Urinary bladder (tissue), 4 donors: ENCODE data around the gene LPCAT1. TPM values are rescaled to one million over a fixed set of nuclear protein-coding genes. Genes with fewer than 3 reads are reported as not detected.

Experiments used
- DNase-seq: peaks from one replicate; pipeline ENCODE4 v3.0.0-alpha.2; 2015; ENCODE audit errors: extremely low spot score
- H3K27ac ChIP-seq: one replicate; pipeline ENCODE4 v1.5.1; 2013; ENCODE audit warnings: low read depth, mild to moderate bottlenecking, moderate library complexity
- H3K36me3 ChIP-seq: one replicate; pipeline ENCODE4 v1.6.1; 2013; ENCODE audit warnings: mild to moderate bottlenecking, moderate library complexity; ENCODE audit not compliant: insufficient read depth
- H3K4me1 ChIP-seq: one replicate; pipeline ENCODE4 v1.6.1; 2013; ENCODE audit warnings: mild to moderate bottlenecking, moderate library complexity; ENCODE audit not compliant: insufficient read depth
- H3K4me3 ChIP-seq: one replicate; pipeline ENCODE4 v1.5.1; 2013; ENCODE audit warnings: low read depth, low read length
- WGBS: extraction: QIAGEN DNeasy Blood & Tissue Kit; methylation state at CpG from one replicate; pipeline ENCODE4 v1.1.7; 2013; 5-methylcytosine and 5-hydroxymethylcytosine counted together
- polyA plus RNA-seq: library from polyadenylated mRNA; stranded (reverse); fragments of 200-250 nt; gene quantifications from one replicate; pipeline ENCODE4 v1.2.3, GENCODE V29; 2013
- total RNA-seq: library from RNA; depleted of rRNA; stranded (reverse); fragments of >200 nt; gene quantifications from one replicate; pipeline ENCODE4 v1.2.3, GENCODE V29; 2014
- donor health status: healthy with polysubstance abuse.
- donor health status: healthy.

The LPCAT1 gene
- total and polyA plus RNA-seq, 2 donors: 31.4 to 32.9 TPM

GRCh38 chr5:1488882-1489680 is 34.7 kb downstream of the LPCAT1 start:
- 72% methylated on average over 14 of the region's 14 CpGs for WGBS
- H3K4me1 ChIP-seq: no peaks in the 10 kb centered on the region
- DNase-seq: no peak
- H3K36me3 ChIP-seq: peaks cover 2% of the 10 kb centered on the region
- no peak overlapping the region for H3K4me3 ChIP-seq
- H3K27ac ChIP-seq: no peak overlapping the region

DNA sequence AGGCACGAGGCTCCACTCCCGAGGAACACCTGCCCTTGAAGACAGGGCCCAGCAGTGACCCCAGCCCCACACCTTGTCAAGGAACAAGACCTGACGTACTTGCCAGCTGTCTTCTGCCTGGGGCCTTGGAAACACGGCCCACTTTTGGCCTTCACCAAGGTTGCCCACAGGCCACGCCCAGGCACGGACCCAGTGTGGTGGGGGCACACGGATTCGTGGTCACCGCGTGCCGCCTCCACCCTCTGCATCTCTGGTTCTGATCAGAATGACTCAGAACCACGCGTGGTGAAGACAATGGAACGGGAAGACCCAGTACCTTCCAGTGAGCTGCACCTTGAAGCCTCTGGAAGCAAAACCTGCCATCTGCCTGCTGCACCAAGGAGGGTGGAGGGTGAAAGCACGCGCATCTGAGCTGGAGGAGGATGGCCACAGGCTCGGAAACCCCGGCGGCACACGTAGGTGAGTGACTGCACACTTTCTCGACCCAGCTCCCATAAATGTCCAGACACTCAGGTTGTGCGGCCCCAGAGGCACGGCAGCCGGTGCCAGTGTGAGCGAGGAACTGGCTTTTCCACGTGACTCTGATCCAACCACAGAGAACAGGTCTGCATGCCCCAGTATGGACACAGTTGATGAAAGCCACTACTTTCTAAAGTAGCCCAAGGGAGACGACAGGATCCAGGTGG is 36.5 kb downstream of the LPCAT1 start:
- 91% methylated on average over 27 of the region's 27 CpGs for WGBS
- peaks cover 2% of the 10 kb centered on the region for H3K36me3 ChIP-seq

DNA sequence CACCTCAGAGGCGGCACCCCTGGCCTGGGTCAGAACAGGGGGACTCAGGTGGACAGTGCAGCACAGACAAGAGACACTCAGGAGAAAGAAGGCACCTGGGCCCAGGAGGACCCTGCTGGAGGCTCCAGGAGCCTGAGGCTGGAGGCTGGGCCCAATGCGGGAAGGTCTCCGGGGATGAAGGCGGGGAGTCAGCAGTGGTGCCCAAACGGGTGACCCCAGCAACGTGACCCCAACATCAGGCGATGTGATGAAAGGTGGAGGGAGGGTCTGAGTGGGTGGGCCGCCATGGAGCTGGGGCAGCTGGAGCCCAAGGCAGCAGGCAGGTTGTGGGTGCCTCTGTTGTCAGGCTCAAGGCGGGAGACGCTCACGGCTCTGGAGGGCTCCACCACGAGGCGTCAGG is 37.5 kb downstream of the LPCAT1 start:
- no peaks in the 10 kb centered on the region for H3K4me1 ChIP-seq
- no peak for DNase-seq
- H3K27ac ChIP-seq: no peak overlapping the region
- H3K36me3 ChIP-seq: peaks cover 2% of the 10 kb centered on the region
- WGBS: 94% methylated on average over 13 of the region's 13 CpGs
- H3K4me3 ChIP-seq: no peak overlapping the region

More for the DNA sequence above, 36.5 kb downstream of the LPCAT1 start:
- no peak for DNase-seq
- Histone ChIP-seq H3K4me3 (no peak overlapping the region), H3K27ac (no peak overlapping the region), H3K4me1 (no peaks in the 10 kb centered on the region)

DNA sequence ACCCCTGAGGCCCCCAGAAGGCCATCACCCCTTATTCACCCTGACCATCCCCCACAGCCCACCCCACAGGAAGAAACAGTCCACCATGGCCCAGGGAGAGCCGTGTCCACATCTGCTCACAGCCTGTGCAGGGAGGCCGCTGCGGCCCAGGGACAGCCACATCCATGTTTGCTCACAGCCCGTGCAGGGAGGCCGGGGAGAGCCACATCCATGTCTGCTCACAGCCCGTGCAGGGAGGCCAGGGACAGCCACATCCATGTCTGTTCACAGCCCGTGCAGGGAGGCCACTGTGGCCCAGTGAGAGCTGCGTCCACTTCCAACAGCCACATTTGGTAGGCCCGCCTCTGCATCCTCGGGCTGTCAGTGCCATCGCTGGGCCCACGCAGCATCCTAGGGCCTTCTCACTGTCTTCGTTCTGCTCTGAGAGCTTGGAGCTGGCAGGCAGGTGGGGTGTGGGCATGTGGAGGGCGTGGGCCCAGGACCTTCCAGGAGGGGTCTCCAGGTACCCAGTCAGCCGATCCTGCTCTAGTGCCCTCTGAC is 38.1 kb downstream of the LPCAT1 start:
- DNase-seq: no peak
- Histone ChIP-seq H3K4me1 (no peaks in the 10 kb centered on the region), H3K36me3 (peaks cover 2% of the 10 kb centered on the region), H3K27ac (no peak overlapping the region), H3K4me3 (no peak overlapping the region)
- WGBS: 92% methylated on average over 15 of the region's 15 CpGs

DNA sequence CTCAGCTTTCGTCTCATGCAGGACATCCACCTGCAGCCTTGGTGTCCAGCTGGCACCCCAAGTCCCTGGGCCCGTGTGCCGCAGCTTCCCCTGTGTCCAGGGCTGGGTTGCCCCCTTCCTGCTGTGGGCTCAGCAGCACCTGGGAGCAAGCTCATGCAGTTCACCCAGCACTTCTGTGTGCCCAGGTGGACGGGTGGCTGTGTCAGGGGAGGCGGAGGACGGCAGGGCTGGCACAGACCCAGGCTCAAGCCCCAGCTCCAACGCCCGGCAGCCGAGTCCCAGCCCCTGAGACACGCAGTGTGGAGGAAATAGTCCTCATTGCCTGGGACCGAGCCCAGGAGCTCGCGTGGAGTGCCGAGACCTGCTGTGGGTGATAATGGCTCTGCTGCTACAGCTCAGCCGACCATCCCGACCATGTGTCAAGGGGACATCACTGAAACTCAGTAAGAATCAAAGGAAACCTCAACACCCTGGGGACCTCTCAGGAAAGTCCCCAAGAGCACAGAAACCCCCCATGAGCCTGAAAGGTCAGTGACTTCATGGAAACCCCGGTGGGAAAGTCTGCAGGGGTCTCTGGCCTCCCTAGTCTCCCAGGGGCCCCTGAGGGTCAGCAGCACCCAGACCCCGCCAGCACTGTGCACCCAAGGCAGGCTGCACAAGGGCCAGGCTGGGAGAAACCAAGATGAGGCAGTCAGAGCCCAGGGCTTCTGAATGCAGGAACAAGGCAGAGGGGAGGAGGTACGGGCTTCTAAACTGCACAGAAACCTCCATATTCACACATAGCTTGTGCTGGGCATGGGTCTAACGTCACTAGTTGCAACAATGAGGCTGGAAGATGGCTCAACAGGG is 38.8 kb downstream of the LPCAT1 start:
- Histone ChIP-seq H3K4me1 (no peaks in the 10 kb centered on the region), H3K4me3 (no peak overlapping the region), H3K36me3 (peaks cover 2% of the 10 kb centered on the region), H3K27ac (no peak overlapping the region)
- 83% methylated on average over 20 of the region's 20 CpGs for WGBS
- DNase-seq: no peak

DNA sequence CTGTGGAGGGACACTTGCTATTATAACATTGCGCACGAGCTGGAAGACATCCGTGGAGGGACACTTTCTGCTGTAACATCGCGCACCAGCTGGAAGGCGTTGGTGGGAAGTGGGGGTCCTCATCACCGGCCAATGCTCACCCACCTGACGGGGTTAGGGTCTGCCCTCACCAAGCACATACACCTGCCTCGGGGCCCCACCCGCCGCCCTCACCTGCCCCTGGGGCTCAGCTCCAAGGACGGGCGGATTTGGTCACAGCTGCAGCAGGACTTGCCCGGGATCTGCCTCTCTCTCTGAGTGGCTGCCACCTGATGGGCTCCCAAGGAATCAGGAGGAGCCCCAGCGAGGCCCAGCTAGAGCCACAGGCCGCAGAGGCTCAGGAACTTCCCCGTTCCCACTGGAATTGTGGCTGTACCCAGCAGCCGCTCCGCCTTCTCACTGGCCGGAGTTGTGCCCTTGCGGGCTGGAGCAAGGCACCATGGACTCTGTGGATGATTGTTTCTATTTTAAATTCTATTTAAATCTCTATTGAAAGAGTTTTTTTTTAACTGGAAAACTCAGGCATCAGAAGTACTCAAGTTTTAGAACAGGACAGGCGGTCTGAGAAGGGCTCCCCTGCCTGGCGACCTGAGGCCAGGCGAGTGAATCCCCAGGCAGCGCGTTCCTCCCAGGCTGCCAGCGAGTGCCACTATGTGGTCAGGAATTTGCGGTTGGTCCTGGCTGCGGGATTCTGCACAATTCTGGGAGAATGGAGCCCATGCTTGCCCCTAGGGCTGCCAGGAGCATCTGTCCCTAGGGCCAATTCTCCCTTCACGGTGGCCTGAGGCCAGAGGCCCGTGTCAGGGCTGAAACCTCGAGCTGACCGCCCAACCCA is 39.7 kb downstream of the LPCAT1 start:
- H3K27ac ChIP-seq: no peak overlapping the region
- H3K4me1 ChIP-seq: no peaks in the 10 kb centered on the region
- 93% methylated on average over 33 of the region's 33 CpGs for WGBS
- H3K36me3 ChIP-seq: no peaks in the 10 kb centered on the region
- DNase-seq: no peak
- no peak overlapping the region for H3K4me3 ChIP-seq

DNA sequence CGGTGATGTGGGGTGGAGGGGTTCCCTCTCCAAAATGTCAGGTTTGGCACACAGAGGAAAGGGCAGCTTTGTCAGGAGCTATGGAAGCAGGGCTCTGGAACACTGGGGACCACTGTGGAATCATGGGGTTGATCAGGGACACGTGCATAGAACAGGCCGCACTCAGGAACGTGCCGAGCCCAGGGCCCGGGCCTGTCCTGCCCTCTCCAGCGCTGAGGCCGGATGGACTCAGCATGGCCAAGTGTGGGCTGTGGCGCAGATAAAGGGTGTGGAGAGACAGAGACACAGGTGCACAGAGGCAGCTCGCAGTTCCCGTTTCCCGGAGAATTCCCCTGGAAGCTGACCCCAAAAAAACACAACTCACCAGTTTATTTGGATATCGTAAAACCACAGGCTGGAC is 40.7 kb downstream of the LPCAT1 start:
- DNase-seq: no peak
- Histone ChIP-seq H3K27ac (no peak overlapping the region), H3K36me3 (no peaks in the 10 kb centered on the region), H3K4me1 (no peaks in the 10 kb centered on the region), H3K4me3 (no peak overlapping the region)
- WGBS: 93% methylated on average over 13 of the region's 13 CpGs

- no peaks in the 10 kb centered on the region for H3K4me1 ChIP-seq
- H3K4me3 ChIP-seq: no peak overlapping the region
- H3K27ac ChIP-seq: no peak overlapping the region
- 93% methylated on average over 12 of the region's 12 CpGs for WGBS
- no peak for DNase-seq
- no peaks in the 10 kb centered on the region for H3K36me3 ChIP-seq
These were observed 41.8 kb downstream of the LPCAT1 start for GRCh38 chr5:1481959-1482331.

- 87% methylated on average over 26 of the region's 26 CpGs for WGBS
- Histone ChIP-seq H3K4me3 (no peak overlapping the region), H3K4me1 (no peaks in the 10 kb centered on the region), H3K36me3 (no peaks in the 10 kb centered on the region), H3K27ac (no peak overlapping the region)
- DNase-seq: no peak
These were observed 42.3 kb downstream of the LPCAT1 start for GRCh38 chr5:1481266-1481958.

DNA sequence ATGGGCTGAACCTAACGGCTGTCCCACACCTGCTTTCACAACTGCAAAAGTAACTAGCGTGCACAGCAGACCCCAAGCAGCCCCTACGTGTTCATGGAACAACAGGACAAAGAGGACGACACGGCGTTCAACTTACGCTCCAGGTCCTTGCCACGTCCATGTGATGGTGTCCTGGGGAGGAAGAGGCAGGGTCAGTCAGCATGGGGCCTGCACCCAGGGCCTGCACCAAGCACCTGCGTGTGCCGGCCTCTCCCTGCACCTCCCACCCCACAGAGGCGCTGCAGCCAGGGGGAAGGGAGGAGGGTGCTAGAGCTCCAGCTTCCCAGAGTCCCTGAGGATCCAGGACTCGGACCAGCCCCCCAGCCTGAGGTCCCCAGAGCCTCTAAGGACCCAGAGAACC is 43.0 kb downstream of the LPCAT1 start:
- WGBS: 89% methylated on average over 12 of the region's 12 CpGs
- H3K36me3 ChIP-seq: no peaks in the 10 kb centered on the region
- no peaks in the 10 kb centered on the region for H3K4me1 ChIP-seq
- no peak for DNase-seq
- no peak overlapping the region for H3K4me3 ChIP-seq
- H3K27ac ChIP-seq: no peak overlapping the region

- H3K4me3 ChIP-seq: no peak overlapping the region
- no peaks in the 10 kb centered on the region for H3K4me1 ChIP-seq
- no peak for DNase-seq
- WGBS: 73% methylated on average over 14 of the region's 14 CpGs
- H3K36me3 ChIP-seq: no peaks in the 10 kb centered on the region
- H3K27ac ChIP-seq: no peak overlapping the region
These were observed 43.5 kb downstream of the LPCAT1 start for GRCh38 chr5:1480217-1480616.

DNA sequence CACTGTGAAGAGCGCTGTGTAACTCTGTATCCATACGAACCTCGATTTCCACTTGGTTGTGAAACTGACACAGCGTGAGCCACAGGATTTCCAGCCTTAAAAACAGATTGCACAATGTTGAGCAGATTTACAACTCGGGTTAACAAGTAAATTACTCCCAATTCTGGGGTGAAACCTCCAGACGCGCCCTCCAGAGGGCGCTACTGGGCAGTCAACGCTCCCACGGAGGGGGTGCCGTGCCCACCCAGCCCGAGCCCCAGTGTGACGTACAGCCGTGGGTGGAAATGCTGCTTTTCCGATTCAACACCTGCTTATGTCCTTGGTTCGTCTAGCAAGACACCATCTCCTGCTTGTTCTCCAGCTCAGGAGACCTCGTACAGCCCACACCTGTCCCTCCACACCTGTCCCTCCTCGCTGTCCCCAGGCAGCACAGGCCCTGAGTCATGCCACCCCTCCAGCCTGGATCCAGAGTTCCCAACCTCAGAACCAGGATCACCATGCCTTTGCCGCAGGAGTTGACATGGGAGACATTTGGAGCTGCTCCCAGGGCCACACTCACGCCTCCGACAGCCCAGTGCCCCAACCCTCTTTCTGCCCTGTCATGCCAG is 44.1 kb downstream of the LPCAT1 start:
- WGBS: 45% methylated on average over 21 of the region's 21 CpGs
- DNase-seq: no peak
- no peaks in the 10 kb centered on the region for H3K4me1 ChIP-seq
- no peak overlapping the region for H3K4me3 ChIP-seq
- H3K27ac ChIP-seq: no peak overlapping the region
- H3K36me3 ChIP-seq: no peaks in the 10 kb centered on the region
